ENCODE data around the gene FLNB.
"Not testable (repeated sequence)": the region's sequence is repeated elsewhere in the genome, so short reads cannot be mapped to it uniquely, and the experiment has no call there.

FLNB gene

GRCh38 chr3:58052373-58053273, 44.4 kb downstream of the FLNB start:
- no peak for DNase-seq (ENCODE audit: low read depth in 3 of 3)

GRCh38 chr3:58054652-58055051, 46.4 kb downstream of the FLNB start:
- DNase-seq (ENCODE audit: low read depth in 3 of 3): no peak

- DNase-seq (ENCODE audit: low read depth in 3 of 3): no peak
Observed at GRCh38 chr3:58055314-58055713, 47.1 kb downstream of the FLNB start.

GRCh38 chr3:58055891-58056290, 47.7 kb downstream of the FLNB start:
- DNase-seq (ENCODE audit: low read depth in 3 of 3): not testable (repeated sequence)

- DNase-seq (ENCODE audit: low read depth in 3 of 3): no peak
Observed at GRCh38 chr3:58058361-58059263, 50.4 kb downstream of the FLNB start.

GRCh38 chr3:58059349-58060321, 51.4 kb downstream of the FLNB start:
- no peak for DNase-seq (ENCODE audit: low read depth in 3 of 3)

- DNase-seq (ENCODE audit: low read depth in 3 of 3): no peak
Observed at GRCh38 chr3:58062472-58062871, 54.2 kb downstream of the FLNB start.

GRCh38 chr3:58063022-58063815, 55.0 kb downstream of the FLNB start:
- DNase-seq (ENCODE audit: low read depth in 3 of 3): no peak

GRCh38 chr3:58064923-58065638, 56.9 kb downstream of the FLNB start:
- no peak for DNase-seq (ENCODE audit: low read depth in 3 of 3)

GRCh38 chr3:58065700-58066167, 57.5 kb downstream of the FLNB start:
- DNase-seq (ENCODE audit: low read depth in 3 of 3): no peak

- DNase-seq (ENCODE audit: low read depth in 3 of 3): no peak
Observed at GRCh38 chr3:58066842-58067241, 58.6 kb downstream of the FLNB start.

- no peak for DNase-seq (ENCODE audit: low read depth in 3 of 3)
Observed at GRCh38 chr3:58068122-58068809, 60.0 kb downstream of the FLNB start.

GRCh38 chr3:58071480-58071971, 63.3 kb downstream of the FLNB start:
- DNase-seq (ENCODE audit: low read depth in 3 of 3): no peak

GRCh38 chr3:58072052-58072762, 64.0 kb downstream of the FLNB start:
- DNase-seq (ENCODE audit: low read depth in 3 of 3): no peak

- DNase-seq (ENCODE audit: low read depth in 3 of 3): no peak
Observed at GRCh38 chr3:58072763-58073130, 64.5 kb downstream of the FLNB start.

GRCh38 chr3:58073301-58074108, 65.3 kb downstream of the FLNB start:
- DNase-seq (ENCODE audit: low read depth in 3 of 3): no peak

- no peak for DNase-seq (ENCODE audit: low read depth in 3 of 3)
Observed at GRCh38 chr3:58074116-58074715, 66.0 kb downstream of the FLNB start.

Data from stimulated activated CD4-positive, alpha-beta T cell treated with anti-CD3 and anti-CD28 coated beads, TNF-alpha, amount 100 ng/mL, for 4 hours (primary cell).